Suprapubic skin (tissue), 4 donors: Measurements from ENCODE around the gene CADM2. TPM values are rescaled to one million over a fixed set of nuclear protein-coding genes. Genes with fewer than 3 reads are reported as not detected.

Experiments used
- DNase-seq, 2 donors: peaks; one replicate each; pipeline ENCODE4 v3.0.0-alpha.2; 2019; ENCODE audit warnings: low spot score in 2 of 2
- H3K27ac ChIP-seq: fragments of 200-600 bp; sonication (generic); one replicate; pipeline ENCODE4 v1.5.1; 2019
- H3K27me3 ChIP-seq: fragments of 200-600 bp; sonication (generic); one replicate; pipeline ENCODE4 v1.5.1; 2019
- H3K36me3 ChIP-seq: fragments of 200-600 bp; sonication (generic); one replicate; pipeline ENCODE4 v1.5.1; 2019
- H3K4me1 ChIP-seq: fragments of 200-600 bp; sonication (generic); one replicate; pipeline ENCODE4 v1.5.1; 2019
- H3K4me3 ChIP-seq: fragments of 200-600 bp; sonication (generic); one replicate; pipeline ENCODE4 v1.5.1; 2019; ENCODE audit warnings: mild to moderate bottlenecking
- H3K9me3 ChIP-seq: fragments of 200-600 bp; sonication (generic); one replicate; pipeline ENCODE4 v1.5.1; 2019
- EP300 ChIP-seq: sonication (generic); formaldehyde crosslinking; IDR thresholded peaks from one replicate; pipeline ENCODE4 v1.6.1; 2017; ENCODE audit warnings: antibody characterized with exemption
- POLR2A ChIP-seq, 2 donors: fragments of 450-650 bp; IDR thresholded peaks; one replicate each; pipeline ENCODE4 v1.6.1; 2017; ENCODE audit warnings: antibody characterized with exemption in 2 of 2, mild to moderate bottlenecking in 2 of 2, moderate library complexity in 2 of 2
- POLR2AphosphoS5 ChIP-seq, 3 donors: sonication (generic); formaldehyde crosslinking; IDR thresholded peaks; one replicate each; pipeline ENCODE4 v1.6.1; 2017; ENCODE audit warnings: antibody characterized with exemption in 3 of 3
- WGBS: methylation state at CpG from one replicate; pipeline ENCODE4 v1.1.5; 2018; 5-methylcytosine and 5-hydroxymethylcytosine counted together
- total RNA-seq, 4 donors: library from RNA; depleted of rRNA; stranded (reverse); fragments of >200 nt; gene quantifications; one replicate each; pipeline ENCODE4 v1.1.0, GENCODE V29; 2016
- TF ChIP-seq, protein P1 (sequence below), 2 donors: fragments of 200-600 bp in 1 of 2; fragments of 450-650 bp in 1 of 2; sonication (generic) in 1 of 2; IDR thresholded peaks; one replicate each; pipeline ENCODE4 v1.5.1; 2016 to 2019; ENCODE audit warnings: antibody characterized with exemption in 2 of 2, mild to moderate bottlenecking in 1 of 2, moderate library complexity in 1 of 2

The CADM2 gene
- total RNA-seq, 4 donors from 2014 or later, result 0.68 to 2.8 (median 1.4) TPM

DNA sequence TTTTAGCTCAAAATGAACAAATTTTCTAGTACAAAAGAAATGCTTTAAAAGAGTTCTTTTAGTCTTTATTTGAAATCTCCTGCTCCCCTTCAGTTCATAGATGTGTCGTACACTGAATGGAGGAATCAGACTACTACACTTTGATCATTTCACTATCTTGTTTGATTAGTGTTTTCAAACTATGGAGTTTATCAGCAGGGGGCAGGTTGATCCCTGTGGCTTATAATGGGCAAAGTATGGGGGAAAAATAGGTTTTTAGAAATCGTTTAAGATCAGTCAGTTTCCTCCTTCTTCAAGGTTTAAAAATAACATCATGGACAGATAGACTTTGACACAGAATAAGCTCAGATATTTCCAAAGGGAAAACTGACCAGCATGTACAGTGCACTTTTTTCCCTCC lies 701.7 kb downstream of the CADM2 start:
- Histone ChIP-seq H3K4me1 (no peaks in the 10 kb centered on the region), H3K27me3 (no peaks in the 10 kb centered on the region), H3K9me3 (no peaks in the 10 kb centered on the region), H3K27ac (no peak overlapping the region), H3K36me3 (no peaks in the 10 kb centered on the region), H3K4me3 (no peak overlapping the region)
- 73% methylated on average over 2 of the region's 2 CpGs for WGBS
- TF ChIP-seq POLR2A (IDR thresholded peaks at IDR 0.05) (no peak), EP300 (no peak), POLR2AphosphoS5 (IDR thresholded peaks at IDR 0.05) (no peak)
- TF ChIP-seq, protein P1, sequence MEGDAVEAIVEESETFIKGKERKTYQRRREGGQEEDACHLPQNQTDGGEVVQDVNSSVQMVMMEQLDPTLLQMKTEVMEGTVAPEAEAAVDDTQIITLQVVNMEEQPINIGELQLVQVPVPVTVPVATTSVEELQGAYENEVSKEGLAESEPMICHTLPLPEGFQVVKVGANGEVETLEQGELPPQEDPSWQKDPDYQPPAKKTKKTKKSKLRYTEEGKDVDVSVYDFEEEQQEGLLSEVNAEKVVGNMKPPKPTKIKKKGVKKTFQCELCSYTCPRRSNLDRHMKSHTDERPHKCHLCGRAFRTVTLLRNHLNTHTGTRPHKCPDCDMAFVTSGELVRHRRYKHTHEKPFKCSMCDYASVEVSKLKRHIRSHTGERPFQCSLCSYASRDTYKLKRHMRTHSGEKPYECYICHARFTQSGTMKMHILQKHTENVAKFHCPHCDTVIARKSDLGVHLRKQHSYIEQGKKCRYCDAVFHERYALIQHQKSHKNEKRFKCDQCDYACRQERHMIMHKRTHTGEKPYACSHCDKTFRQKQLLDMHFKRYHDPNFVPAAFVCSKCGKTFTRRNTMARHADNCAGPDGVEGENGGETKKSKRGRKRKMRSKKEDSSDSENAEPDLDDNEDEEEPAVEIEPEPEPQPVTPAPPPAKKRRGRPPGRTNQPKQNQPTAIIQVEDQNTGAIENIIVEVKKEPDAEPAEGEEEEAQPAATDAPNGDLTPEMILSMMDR (IDR thresholded peaks at IDR 0.05), result no peak
- DNase-seq, result no peak

DNA sequence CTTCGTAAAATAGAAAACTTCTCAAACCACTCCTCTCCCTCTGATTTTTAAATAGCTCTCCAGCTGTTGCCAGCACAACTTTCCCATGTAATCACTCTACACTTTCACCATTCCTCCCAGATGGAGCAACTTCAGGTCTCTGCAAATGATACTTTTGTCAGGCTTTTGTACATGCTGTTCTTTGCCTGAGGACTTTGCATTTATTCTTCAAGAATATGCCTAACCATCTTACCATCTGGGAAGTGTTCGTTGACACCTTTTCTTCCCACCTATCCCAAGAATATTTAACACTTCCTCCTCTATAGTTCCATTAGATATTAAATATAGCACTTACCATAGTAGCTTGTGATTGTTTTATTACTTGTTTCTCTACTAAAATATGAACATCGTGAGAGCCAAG lies 703.7 kb downstream of the CADM2 start:
- TF ChIP-seq POLR2A (IDR thresholded peaks at IDR 0.05) (no peak), EP300 (no peak), POLR2AphosphoS5 (IDR thresholded peaks at IDR 0.05) (no peak)
- TF ChIP-seq, protein P1 (IDR thresholded peaks at IDR 0.05), result no peak
- Histone ChIP-seq H3K27ac (no peak overlapping the region), H3K27me3 (no peaks in the 10 kb centered on the region), H3K36me3 (no peaks in the 10 kb centered on the region), H3K9me3 (no peaks in the 10 kb centered on the region), H3K4me3 (no peak overlapping the region), H3K4me1 (no peaks in the 10 kb centered on the region)
- DNase-seq, result no peak
- 85% methylated on average over 3 of the region's 3 CpGs for WGBS

DNA sequence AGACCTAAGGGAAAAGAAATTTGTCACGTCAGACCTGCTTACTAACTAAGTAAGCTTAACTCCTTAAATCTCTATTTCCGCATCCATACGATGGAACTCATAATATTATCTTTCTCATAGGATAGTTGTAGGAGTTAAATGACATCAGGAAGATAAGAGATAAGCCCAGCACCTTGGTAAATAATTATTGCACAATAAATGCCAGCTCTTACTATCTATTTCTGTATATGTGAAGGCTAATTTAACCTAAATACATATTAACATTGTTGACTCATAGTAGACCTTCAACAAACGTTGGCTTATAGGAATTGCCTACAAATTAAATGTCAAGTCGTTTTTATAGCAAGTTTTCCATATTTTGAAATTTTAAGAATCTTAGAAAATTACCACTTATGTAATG lies 709.0 kb downstream of the CADM2 start:
- H3K4me3 ChIP-seq, result no peak overlapping the region
- TF ChIP-seq POLR2AphosphoS5 (IDR thresholded peaks at IDR 0.05), result no peak
- no peak for TF ChIP-seq POLR2A (IDR thresholded peaks at IDR 0.05)
- TF ChIP-seq, protein P1 (IDR thresholded peaks at IDR 0.05), result no peak
- no peak for TF ChIP-seq EP300
- H3K27ac ChIP-seq, result no peak overlapping the region
- DNase-seq, result no peak
- no peaks in the 10 kb centered on the region for H3K4me1 ChIP-seq
- no peaks in the 10 kb centered on the region for H3K27me3 ChIP-seq
- WGBS, result 86% methylated on average over 5 of the region's 5 CpGs
- H3K36me3 ChIP-seq, result no peaks in the 10 kb centered on the region
- H3K9me3 ChIP-seq, result no peaks in the 10 kb centered on the region

DNA sequence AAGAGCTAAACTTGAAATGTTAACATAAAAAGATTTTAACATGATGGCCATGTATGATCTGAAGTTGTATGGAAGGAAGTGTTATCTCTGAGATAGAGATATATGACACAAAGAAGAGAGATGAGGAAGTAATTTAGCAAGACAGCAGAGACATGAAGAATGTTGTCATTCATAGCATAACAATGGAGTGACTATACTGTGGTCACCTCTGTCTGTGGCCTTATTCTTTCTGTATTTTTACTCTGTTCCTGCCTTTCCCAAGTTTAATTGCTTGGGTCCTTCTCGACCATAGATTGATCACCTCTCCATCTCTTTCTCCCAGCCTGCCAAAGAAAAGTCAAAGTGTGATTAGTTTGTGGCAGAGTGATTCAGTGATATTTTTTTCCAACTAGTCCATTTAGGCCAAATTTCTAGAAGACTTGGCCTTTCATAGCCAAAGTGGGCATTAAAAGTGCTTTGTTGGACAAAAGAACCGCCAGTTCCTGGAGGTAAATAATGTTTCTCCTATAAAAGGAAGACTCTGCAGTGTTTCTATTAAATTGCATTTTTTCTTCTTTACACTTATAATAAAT lies 711.9 kb downstream of the CADM2 start:
- Histone ChIP-seq H3K4me3 (no peak overlapping the region), H3K9me3 (no peaks in the 10 kb centered on the region), H3K27me3 (no peaks in the 10 kb centered on the region), H3K4me1 (no peaks in the 10 kb centered on the region), H3K36me3 (no peaks in the 10 kb centered on the region), H3K27ac (no peak overlapping the region)
- TF ChIP-seq EP300 (no peak), POLR2A (IDR thresholded peaks at IDR 0.05) (no peak), POLR2AphosphoS5 (IDR thresholded peaks at IDR 0.05) (no peak)
- TF ChIP-seq, protein P1 (IDR thresholded peaks at IDR 0.05), result no peak
- DNase-seq, result no peak
- whole genome bisulfite sequencing, result 75% methylated on average over 2 of the region's 2 CpGs

DNA sequence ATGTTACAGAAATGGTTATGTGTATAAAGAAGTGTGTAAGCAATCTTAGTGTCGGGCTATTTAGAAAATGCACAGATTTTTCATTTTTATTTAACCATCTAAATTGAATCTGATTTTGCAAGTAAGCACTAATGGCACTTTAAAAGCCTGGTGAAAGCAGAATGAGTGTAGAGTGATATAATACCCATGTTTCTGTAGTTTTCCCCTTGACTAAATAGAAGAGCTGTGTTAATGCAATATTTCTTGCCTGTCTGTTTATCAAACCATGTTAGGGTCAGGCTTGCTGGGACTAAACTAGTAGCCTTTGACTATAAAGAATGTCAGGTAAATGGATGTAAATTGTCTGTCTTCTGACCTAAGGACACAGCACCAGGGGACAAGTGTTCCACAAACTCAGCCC lies 714.0 kb downstream of the CADM2 start:
- H3K36me3 ChIP-seq, result no peaks in the 10 kb centered on the region
- TF ChIP-seq POLR2AphosphoS5 (IDR thresholded peaks at IDR 0.05) (no peak), POLR2A (IDR thresholded peaks at IDR 0.05) (no peak), EP300 (no peak)
- TF ChIP-seq, protein P1 (IDR thresholded peaks at IDR 0.05), result no peak
- no peaks in the 10 kb centered on the region for H3K4me1 ChIP-seq
- no peaks in the 10 kb centered on the region for H3K27me3 ChIP-seq
- 88% methylated on average over 1 of the region's 1 CpG for WGBS
- H3K27ac ChIP-seq, result no peak overlapping the region
- H3K9me3 ChIP-seq, result no peaks in the 10 kb centered on the region
- no peak overlapping the region for H3K4me3 ChIP-seq
- no peak for DNase-seq
